T-helper 1 cell treated with Interleukin-12 subunit alpha and Interleukin-12 subunit beta and Interleukin-4 antibody, amounts not matched to agents 30 μg/mL and 1 μg/mL, for 36 hours (primary cell): ENCODE measurements around the gene KISS1R.

Experiments used
- H3K27ac Mint-ChIP-seq: one replicate; pipeline ENCODE4 v1.8.0; 2021; ENCODE audit warnings: mild to moderate bottlenecking, mixed read lengths
- H3K27me3 Mint-ChIP-seq: one replicate; pipeline ENCODE4 v1.8.0; 2021; ENCODE audit warnings: low read depth, mixed read lengths
- H3K36me3 Mint-ChIP-seq: one replicate; pipeline ENCODE4 v1.8.0; 2021; ENCODE audit warnings: low read depth, mixed read lengths
- H3K4me1 Mint-ChIP-seq: one replicate; pipeline ENCODE4 v1.8.0; 2021; ENCODE audit warnings: low read depth, mixed read lengths
- H3K4me3 Mint-ChIP-seq: one replicate; pipeline ENCODE4 v1.8.0; 2021; ENCODE audit warnings: mild to moderate bottlenecking, moderate library complexity, mixed read lengths
- H3K9me3 Mint-ChIP-seq: one replicate; pipeline ENCODE4 v1.8.0; 2021; ENCODE audit warnings: mixed read lengths

KISS1R gene

DNA sequence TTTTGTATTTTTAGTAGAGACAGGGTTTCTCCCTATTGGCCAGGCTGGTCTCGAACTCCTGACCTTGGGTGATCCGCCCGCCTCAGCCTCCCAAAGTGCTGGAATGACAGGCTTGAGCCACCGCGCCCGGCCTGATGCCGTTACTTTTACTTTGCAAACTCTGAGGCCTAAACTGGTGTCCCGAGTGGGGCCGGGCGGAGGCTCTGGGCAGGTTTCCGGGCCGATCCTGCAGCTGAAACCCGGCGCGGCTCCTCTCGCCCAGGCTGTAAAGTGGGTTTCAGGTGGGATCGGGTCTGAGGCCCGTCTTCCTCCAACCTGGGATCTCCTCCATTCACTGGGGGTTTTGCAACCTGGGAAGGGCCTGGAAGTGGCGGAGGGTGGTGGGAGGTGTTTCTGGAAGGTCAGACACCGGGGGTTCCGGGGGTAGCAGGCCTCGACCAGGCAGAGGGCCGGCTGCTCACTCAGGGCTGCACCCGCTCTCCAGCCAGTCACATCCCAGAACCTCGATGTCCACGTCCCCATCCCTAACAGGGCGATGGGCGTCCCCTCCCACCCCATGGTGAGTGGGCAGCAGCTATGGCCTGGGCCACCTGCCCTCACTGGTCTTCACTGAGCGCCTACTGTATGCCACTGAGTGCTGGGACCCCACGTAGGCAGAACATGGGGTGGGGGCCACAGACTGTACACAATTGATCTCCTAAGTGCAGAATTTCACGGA is 45.7 kb downstream of the KISS1R start:
- H3K27ac Mint-ChIP-seq: no peak overlapping the region
- peaks cover 20% of the 10 kb centered on the region for H3K36me3 Mint-ChIP-seq
- H3K4me3 Mint-ChIP-seq: no peak overlapping the region
- peaks cover 9% of the 10 kb centered on the region for H3K4me1 Mint-ChIP-seq
- no peaks in the 10 kb centered on the region for H3K27me3 Mint-ChIP-seq
- H3K9me3 Mint-ChIP-seq: peaks cover 4% of the 10 kb centered on the region

DNA sequence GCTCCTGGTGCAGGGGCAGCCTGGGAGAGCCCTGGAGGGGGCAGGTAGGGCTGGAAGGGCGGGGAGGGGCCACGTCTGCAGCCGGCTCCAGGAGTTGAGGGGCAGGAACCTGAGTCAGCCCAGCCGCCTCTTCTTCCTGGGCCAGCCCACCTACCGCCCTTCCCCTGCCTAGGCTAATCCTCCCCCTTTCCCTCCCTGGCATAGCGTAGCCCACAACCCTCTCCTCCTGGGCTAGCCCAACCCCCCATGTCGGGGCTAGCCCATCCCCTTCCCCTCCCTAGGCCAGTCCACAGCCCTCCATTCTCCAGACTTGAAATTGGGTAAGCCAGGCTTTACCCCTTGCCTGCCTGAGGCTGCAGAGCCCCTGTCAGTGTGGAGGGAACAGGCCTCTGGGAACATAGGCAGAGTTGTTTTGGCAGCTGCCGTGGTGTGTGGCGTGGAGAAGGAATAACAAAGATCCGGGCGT is 46.4 kb downstream of the KISS1R start:
- Mint-ChIP-seq H3K4me3 (no peak overlapping the region), H3K27ac (no peak overlapping the region), H3K4me1 (peaks cover 9% of the 10 kb centered on the region), H3K9me3 (peaks cover 4% of the 10 kb centered on the region), H3K27me3 (no peaks in the 10 kb centered on the region), H3K36me3 (peaks cover 24% of the 10 kb centered on the region)

GRCh38 chr19:964116-964520 is 47.0 kb downstream of the KISS1R start:
- Mint-ChIP-seq H3K4me3 (no peak overlapping the region), H3K27ac (no peak overlapping the region), H3K27me3 (no peaks in the 10 kb centered on the region), H3K36me3 (peaks cover 27% of the 10 kb centered on the region), H3K4me1 (peaks cover 7% of the 10 kb centered on the region), H3K9me3 (peaks cover 4% of the 10 kb centered on the region)

- peaks cover 7% of the 10 kb centered on the region for H3K4me1 Mint-ChIP-seq
- peaks cover 30% of the 10 kb centered on the region for H3K36me3 Mint-ChIP-seq
These were observed 47.9 kb downstream of the KISS1R start for GRCh38 chr19:964761-965694.

DNA sequence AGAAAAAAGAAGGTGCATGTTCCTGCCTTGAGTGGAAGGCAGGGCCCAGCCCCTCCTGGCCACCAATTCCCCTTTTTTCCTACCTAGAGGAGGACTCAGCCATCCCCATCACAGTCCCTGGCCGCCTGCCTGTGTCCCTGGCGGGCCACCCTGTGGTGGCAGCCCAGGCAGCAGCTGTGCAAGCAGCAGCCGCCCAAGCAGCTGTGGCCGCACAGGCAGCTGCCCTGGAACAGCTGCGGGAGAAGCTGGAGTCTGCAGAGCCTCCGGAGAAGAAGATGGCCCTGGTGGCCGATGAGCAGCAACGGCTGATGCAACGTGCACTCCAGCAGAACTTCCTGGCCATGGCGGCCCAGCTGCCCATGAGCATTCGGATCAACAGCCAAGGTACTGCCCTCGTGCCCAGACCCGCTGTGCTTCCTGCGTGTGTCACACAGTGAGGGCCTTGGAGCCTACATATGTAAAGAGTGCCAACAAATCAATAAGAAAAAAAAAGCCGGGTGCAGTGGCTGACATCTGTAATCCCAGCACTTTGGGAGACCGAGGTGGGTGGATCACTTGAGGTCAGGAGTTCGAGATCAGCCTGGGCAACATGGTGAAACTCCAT is 49.5 kb downstream of the KISS1R start:
- Mint-ChIP-seq H3K4me3 (no peak overlapping the region), H3K4me1 (peaks cover 7% of the 10 kb centered on the region), H3K27me3 (no peaks in the 10 kb centered on the region), H3K27ac (no peak overlapping the region), H3K9me3 (peaks cover 9% of the 10 kb centered on the region), H3K36me3 (peaks cover 39% of the 10 kb centered on the region)

More at GRCh38 chr19:964761-965694, 47.9 kb downstream of the KISS1R start:
- no peak overlapping the region for H3K27ac Mint-ChIP-seq
- no peaks in the 10 kb centered on the region for H3K27me3 Mint-ChIP-seq
- no peak overlapping the region for H3K4me3 Mint-ChIP-seq
- peaks cover 4% of the 10 kb centered on the region for H3K9me3 Mint-ChIP-seq
